Activated naive CD4-positive, alpha-beta T cell treated with anti-CD3 and anti-CD28 coated beads for 36 hours (primary cell): ENCODE data around the gene PFN2. TPM values are rescaled to one million over a fixed set of nuclear protein-coding genes. Genes with fewer than 3 reads are reported as not detected.
"Not testable (repeated sequence)": the region's sequence is repeated elsewhere in the genome, so short reads cannot be mapped to it uniquely, and the experiment has no call there.

Experiments
- CTCF ChIA-PET: fragments of 350-600 bp; sonication (Branson Sonifier 250); formaldehyde crosslinking; loops from one replicate; lab custom pipeline; 2021; ENCODE audit warnings: antibody characterized with exemption; lab: Charles Lee
- DNase-seq: peaks from one replicate; pipeline ENCODE4 v3.0.0-alpha.2; 2020
- H3K27ac Mint-ChIP-seq: one replicate; pipeline ENCODE4 v1.8.0; 2021; ENCODE audit warnings: mild to moderate bottlenecking, mixed read lengths
- H3K27me3 Mint-ChIP-seq: one replicate; pipeline ENCODE4 v1.8.0; 2021; ENCODE audit warnings: low read depth, mixed read lengths
- H3K36me3 Mint-ChIP-seq: one replicate; pipeline ENCODE4 v1.8.0; 2021; ENCODE audit warnings: low read depth, mixed read lengths
- H3K4me1 Mint-ChIP-seq: one replicate; pipeline ENCODE4 v1.8.0; 2021; ENCODE audit warnings: low read depth, mixed read lengths
- H3K4me3 Mint-ChIP-seq: one replicate; pipeline ENCODE4 v1.8.0; 2021; ENCODE audit warnings: mild to moderate bottlenecking, moderate library complexity, mixed read lengths
- H3K9me3 Mint-ChIP-seq: one replicate; pipeline ENCODE4 v1.8.0; 2021; ENCODE audit warnings: mixed read lengths
- intact Hi-C: fragments of 100-400 bp; cut with micrococcal nuclease; formaldehyde crosslinking; loops from one replicate; pipeline ENCODE4 v1.15.1; 2023
- total RNA-seq, 2 experiments: library from RNA; stranded (reverse); gene quantifications; one replicate each; pipeline ENCODE4 v1.2.3, GENCODE V29; 2021

Gene PFN2
- total RNA-seq, 2 experiments from 2014 or later = 4.0 to 4.5 TPM

GRCh38 chr3:149964291-149964690 lies 6.4 kb downstream of the PFN2 start:
- Mint-ChIP-seq H3K27ac (no peak overlapping the region), H3K4me3 (no peak overlapping the region), H3K36me3 (peaks cover 3% of the 10 kb centered on the region), H3K27me3 (peaks cover 3% of the 10 kb centered on the region), H3K9me3 (no peaks in the 10 kb centered on the region), H3K4me1 (peaks cover 2% of the 10 kb centered on the region)
- no peak for DNase-seq
- CTCF ChIA-PET = interaction anchor here (1.4 to 8.5 kb wide), 2 partner anchors 219 to 263 kb away, joined by 3 to 63 read pairs; no protein-coding TSS in a partner anchor
- intact Hi-C loops = no loop called here

GRCh38 chr3:149963485-149963884 lies 7.2 kb downstream of the PFN2 start:
- peaks cover 2% of the 10 kb centered on the region for H3K4me1 Mint-ChIP-seq
- peaks cover 3% of the 10 kb centered on the region for H3K36me3 Mint-ChIP-seq
- CTCF ChIA-PET = interaction anchor here (8.5 kb wide), 1 partner anchor 220 kb away, joined by 63 read pairs; no protein-coding TSS in a partner anchor
- no peak overlapping the region for H3K27ac Mint-ChIP-seq
- no peak overlapping the region for H3K4me3 Mint-ChIP-seq
- no peaks in the 10 kb centered on the region for H3K27me3 Mint-ChIP-seq
- intact Hi-C loops = no loop called here
- no peaks in the 10 kb centered on the region for H3K9me3 Mint-ChIP-seq
- DNase-seq = no peak

GRCh38 chr3:149959443-149959842 lies 11.3 kb downstream of the PFN2 start:
- Mint-ChIP-seq H3K4me3 (no peak overlapping the region), H3K27me3 (no peaks in the 10 kb centered on the region), H3K9me3 (no peaks in the 10 kb centered on the region), H3K36me3 (peaks cover 3% of the 10 kb centered on the region), H3K27ac (no peak overlapping the region), H3K4me1 (peaks cover 9% of the 10 kb centered on the region)
- DNase-seq = no peak
- CTCF ChIA-PET = no interaction called here
- intact Hi-C loops = no loop called here

GRCh38 chr3:149958171-149958796 lies 12.4 kb downstream of the PFN2 start:
- no peaks in the 10 kb centered on the region for H3K9me3 Mint-ChIP-seq
- peaks cover 3% of the 10 kb centered on the region for H3K36me3 Mint-ChIP-seq
- H3K27me3 Mint-ChIP-seq = no peaks in the 10 kb centered on the region
- H3K27ac Mint-ChIP-seq = peak overlapping the region; percentile 6
- H3K4me1 Mint-ChIP-seq = peaks cover 16% of the 10 kb centered on the region
- CTCF ChIA-PET = interaction anchor here (0.9 to 2.3 kb wide), 4 partner anchors 9 to 148 kb away, joined by 3 to 14 read pairs (median 8); no protein-coding TSS in a partner anchor
- H3K4me3 Mint-ChIP-seq = no peak overlapping the region
- intact Hi-C loops = no loop called here
- DNase-seq = peak; percentile 17

DNA sequence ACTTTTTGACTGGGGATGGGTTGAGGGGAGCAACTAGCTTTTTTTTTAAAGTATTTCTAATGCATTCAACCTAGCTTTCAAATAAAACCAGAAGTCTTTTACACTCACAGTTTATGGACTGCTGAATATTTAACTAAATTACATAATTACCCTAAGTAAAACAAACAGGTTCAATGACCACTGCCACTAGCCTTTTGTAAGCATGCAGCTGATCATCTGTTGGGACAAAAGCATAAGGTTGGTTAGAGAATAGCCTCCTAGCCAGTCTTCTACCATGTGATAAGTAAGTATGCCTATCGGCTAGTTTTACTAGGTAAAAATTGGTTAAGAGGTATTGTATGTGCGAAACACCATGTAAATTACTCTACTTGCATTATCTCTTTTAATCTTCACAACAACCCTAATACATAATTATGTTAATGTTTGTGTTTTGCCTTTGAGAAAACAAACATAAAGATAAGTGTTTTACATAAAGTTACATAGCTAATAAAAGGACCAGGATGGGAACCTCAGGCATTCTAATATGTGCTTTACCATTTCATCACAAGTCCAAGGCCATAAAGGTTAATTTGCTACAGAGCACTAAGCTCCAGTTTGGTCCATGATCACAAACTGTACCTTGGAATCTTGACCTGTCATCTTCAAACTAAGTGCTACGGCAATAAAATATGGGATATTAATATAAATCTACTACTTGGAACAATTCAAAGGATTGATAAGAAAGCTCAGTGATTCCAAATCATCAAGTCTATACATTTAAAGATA lies 13.2 kb downstream of the PFN2 start:
- no peak overlapping the region for H3K27ac Mint-ChIP-seq
- CTCF ChIA-PET = interaction anchor here (0.9 to 2.3 kb wide), 4 partner anchors 10 to 149 kb away, joined by 3 to 14 read pairs (median 8); no protein-coding TSS in a partner anchor
- no peak overlapping the region for H3K4me3 Mint-ChIP-seq
- H3K36me3 Mint-ChIP-seq = peaks cover 3% of the 10 kb centered on the region
- intact Hi-C loops = no loop called here
- H3K27me3 Mint-ChIP-seq = no peaks in the 10 kb centered on the region
- DNase-seq = no peak
- peaks cover 18% of the 10 kb centered on the region for H3K4me1 Mint-ChIP-seq
- no peaks in the 10 kb centered on the region for H3K9me3 Mint-ChIP-seq

GRCh38 chr3:149955449-149955848 lies 15.2 kb downstream of the PFN2 start:
- Mint-ChIP-seq H3K27me3 (no peaks in the 10 kb centered on the region), H3K27ac (no peak overlapping the region), H3K9me3 (no peaks in the 10 kb centered on the region), H3K4me1 (peaks cover 18% of the 10 kb centered on the region), H3K4me3 (no peak overlapping the region), H3K36me3 (peaks cover under 1% of the 10 kb centered on the region)
- CTCF ChIA-PET = interaction anchor here (1.0 to 2.1 kb wide), 5 partner anchors 11 to 147 kb away, joined by 3 to 8 read pairs (median 5); no protein-coding TSS in a partner anchor
- intact Hi-C loops = no loop called here
- DNase-seq = no peak

GRCh38 chr3:149954812-149955211 lies 15.9 kb downstream of the PFN2 start:
- Mint-ChIP-seq H3K4me3 (no peak overlapping the region), H3K27ac (no peak overlapping the region), H3K9me3 (no peaks in the 10 kb centered on the region), H3K4me1 (peaks cover 18% of the 10 kb centered on the region), H3K36me3 (no peaks in the 10 kb centered on the region), H3K27me3 (no peaks in the 10 kb centered on the region)
- intact Hi-C loops = no loop called here
- CTCF ChIA-PET = interaction anchor here (1.5 to 2.1 kb wide), 3 partner anchors 12 to 146 kb away, joined by 5 to 8 read pairs (median 8); no protein-coding TSS in a partner anchor
- no peak for DNase-seq

DNA sequence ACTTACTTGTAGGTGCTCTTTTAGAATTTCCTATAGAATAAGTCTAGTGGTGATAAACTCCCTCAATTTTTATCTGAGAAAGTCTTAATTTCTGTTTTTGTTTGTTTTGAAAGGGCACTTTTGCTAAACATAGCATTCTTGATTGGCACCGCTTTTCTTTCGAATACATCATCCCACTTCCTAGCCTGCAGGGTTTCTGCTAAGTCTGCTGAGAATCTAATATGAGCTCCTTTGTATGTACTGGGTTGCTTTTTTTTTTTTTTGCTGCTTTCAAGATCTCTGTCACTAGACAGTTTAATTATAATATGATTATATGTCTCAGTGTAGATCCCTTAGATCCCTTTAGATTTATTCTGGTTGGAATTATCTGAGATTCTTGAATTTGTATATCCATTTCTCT lies 21.5 kb downstream of the PFN2 start:
- no peak overlapping the region for H3K27ac Mint-ChIP-seq
- peaks cover 12% of the 10 kb centered on the region for H3K4me1 Mint-ChIP-seq
- no peaks in the 10 kb centered on the region for H3K9me3 Mint-ChIP-seq
- H3K27me3 Mint-ChIP-seq = no peaks in the 10 kb centered on the region
- CTCF ChIA-PET = interaction anchor here (0.6 kb wide), 1 partner anchor 476 kb away, joined by 3 read pairs; no protein-coding TSS in a partner anchor
- H3K36me3 Mint-ChIP-seq = peaks cover 5% of the 10 kb centered on the region
- no peak overlapping the region for H3K4me3 Mint-ChIP-seq
- DNase-seq = no peak
- intact Hi-C loops = no loop called here

DNA sequence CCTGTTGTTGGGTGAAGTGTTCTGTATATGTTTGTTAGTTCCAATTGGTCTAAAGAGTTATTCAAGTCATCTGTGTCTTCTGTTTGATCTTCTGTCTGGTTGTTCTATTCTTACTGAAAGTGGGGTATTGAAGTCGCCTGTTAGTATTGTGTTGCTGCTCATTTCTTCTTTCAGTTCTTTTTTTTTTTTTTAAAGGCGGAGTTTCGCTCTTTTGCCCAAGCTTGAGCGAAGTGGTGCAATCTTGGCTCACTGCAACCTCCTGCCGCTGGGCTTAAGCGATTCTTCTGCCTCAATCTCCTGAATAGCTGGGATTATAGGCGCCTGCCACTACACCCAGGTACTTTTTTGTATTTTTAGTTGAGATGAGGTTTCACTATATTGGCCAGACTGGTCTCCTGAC lies 23.5 kb downstream of the PFN2 start:
- H3K4me3 Mint-ChIP-seq = no peak overlapping the region
- H3K36me3 Mint-ChIP-seq = peaks cover 14% of the 10 kb centered on the region
- H3K27ac Mint-ChIP-seq = no peak overlapping the region
- H3K27me3 Mint-ChIP-seq = no peaks in the 10 kb centered on the region
- CTCF ChIA-PET = interaction anchor here (1.2 kb wide), 1 partner anchor 237 kb away, joined by 4 read pairs; no protein-coding TSS in a partner anchor
- intact Hi-C loops = no loop called here
- DNase-seq = no peak
- H3K9me3 Mint-ChIP-seq = peaks cover 2% of the 10 kb centered on the region
- peaks cover 5% of the 10 kb centered on the region for H3K4me1 Mint-ChIP-seq

DNA sequence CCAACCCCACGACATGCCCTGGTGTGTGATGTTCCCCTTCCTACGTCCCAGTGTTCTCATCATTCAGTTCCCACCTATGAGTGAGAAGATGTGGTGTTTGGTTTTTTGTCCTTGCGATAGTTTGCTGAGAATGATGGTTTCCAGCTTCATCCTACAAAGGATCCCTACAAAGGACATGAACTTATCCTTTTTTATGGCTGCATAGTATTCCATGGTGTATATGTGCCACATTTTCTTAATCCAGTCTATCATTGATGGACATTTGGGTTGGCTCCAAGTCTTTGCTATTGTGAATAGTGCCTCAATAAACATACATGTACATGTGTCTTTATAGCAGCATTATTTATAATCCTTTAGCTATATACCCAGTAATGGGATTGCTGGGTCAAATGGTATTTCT lies 26.7 kb downstream of the PFN2 start:
- H3K36me3 Mint-ChIP-seq = peaks cover 21% of the 10 kb centered on the region
- H3K9me3 Mint-ChIP-seq, H3K27me3 Mint-ChIP-seq, intact Hi-C loops, H3K4me3 Mint-ChIP-seq, CTCF ChIA-PET, H3K27ac Mint-ChIP-seq, DNase-seq, H3K4me1 Mint-ChIP-seq: not testable (repeated sequence)

- Mint-ChIP-seq H3K36me3 (peaks cover 21% of the 10 kb centered on the region), H3K27me3 (no peaks in the 10 kb centered on the region), H3K4me1 (peaks cover 5% of the 10 kb centered on the region), H3K27ac (no peak overlapping the region), H3K4me3 (no peak overlapping the region), H3K9me3 (peaks cover 2% of the 10 kb centered on the region)
- intact Hi-C loops = no loop called here
- DNase-seq = no peak
- CTCF ChIA-PET = no interaction called here
These were observed 28.3 kb downstream of the PFN2 start for GRCh38 chr3:149942409-149942808.

GRCh38 chr3:149941946-149942345 lies 28.7 kb downstream of the PFN2 start:
- H3K27ac Mint-ChIP-seq = no peak overlapping the region
- H3K9me3 Mint-ChIP-seq = peaks cover 2% of the 10 kb centered on the region
- no peak for DNase-seq
- H3K4me3 Mint-ChIP-seq = no peak overlapping the region
- peaks cover 5% of the 10 kb centered on the region for H3K4me1 Mint-ChIP-seq
- H3K27me3 Mint-ChIP-seq = no peaks in the 10 kb centered on the region
- CTCF ChIA-PET = no interaction called here
- intact Hi-C loops = no loop called here
- peaks cover 19% of the 10 kb centered on the region for H3K36me3 Mint-ChIP-seq
